NCI-H1694 treated with DMSO at 0.1 percent for 48 hours (cell line): ENCODE data around the gene ADAM12.
"Not testable (repeated sequence)": the region's sequence is repeated elsewhere in the genome, so short reads cannot be mapped to it uniquely, and the experiment has no call there.

Experiments
- DNase-seq: peaks from one replicate; lab custom pipeline; 2025; lab: John Stamatoyannopoulos, UW

Gene ADAM12

GRCh38 chr10:126373972-126374371, 14.3 kb downstream of the ADAM12 start:
- no peak for DNase-seq

- no peak for DNase-seq
Observed at GRCh38 chr10:126373147-126373546, 15.1 kb downstream of the ADAM12 start.

- DNase-seq: no peak
Observed at GRCh38 chr10:126372396-126372795, 15.9 kb downstream of the ADAM12 start.

GRCh38 chr10:126369125-126369710, 19.1 kb downstream of the ADAM12 start:
- DNase-seq: no peak

GRCh38 chr10:126357169-126357568, 31.1 kb downstream of the ADAM12 start:
- no peak for DNase-seq

- DNase-seq: no peak
Observed at GRCh38 chr10:126353666-126354065, 34.6 kb downstream of the ADAM12 start.

GRCh38 chr10:126352453-126352852, 35.8 kb downstream of the ADAM12 start:
- no peak for DNase-seq

GRCh38 chr10:126351021-126351420, 37.3 kb downstream of the ADAM12 start:
- no peak for DNase-seq

- DNase-seq: no peak
Observed at GRCh38 chr10:126350216-126350992, 37.9 kb downstream of the ADAM12 start.

GRCh38 chr10:126349676-126350075, 38.6 kb downstream of the ADAM12 start:
- no peak for DNase-seq

GRCh38 chr10:126349101-126349500, 39.2 kb downstream of the ADAM12 start:
- peak; percentile 2 for DNase-seq

- not testable (repeated sequence) for DNase-seq
Observed at GRCh38 chr10:126343496-126343895, 44.8 kb downstream of the ADAM12 start.

- DNase-seq: no peak
Observed at GRCh38 chr10:126342680-126343079, 45.6 kb downstream of the ADAM12 start.

- DNase-seq: no peak
Observed at GRCh38 chr10:126341491-126341890, 46.8 kb downstream of the ADAM12 start.

- DNase-seq: no peak
Observed at GRCh38 chr10:126337251-126337810, 50.9 kb downstream of the ADAM12 start.

GRCh38 chr10:126336801-126337200, 51.5 kb downstream of the ADAM12 start:
- DNase-seq: no peak

- no peak for DNase-seq
Observed at GRCh38 chr10:126334272-126334671, 54.0 kb downstream of the ADAM12 start.

- no peak for DNase-seq
Observed at GRCh38 chr10:126332576-126332975, 55.7 kb downstream of the ADAM12 start.

- no peak for DNase-seq
Observed at GRCh38 chr10:126331101-126331500, 57.2 kb downstream of the ADAM12 start.

- DNase-seq: no peak
Observed at GRCh38 chr10:126324826-126325225, 63.5 kb downstream of the ADAM12 start.

GRCh38 chr10:126321440-126321839, 66.8 kb downstream of the ADAM12 start:
- DNase-seq: no peak

- no peak for DNase-seq
Observed at GRCh38 chr10:126317751-126318150, 70.5 kb downstream of the ADAM12 start.

- no peak for DNase-seq
Observed at GRCh38 chr10:126315494-126316177, 72.6 kb downstream of the ADAM12 start.
